Fibroblast of lung (primary cell): ENCODE data around the gene FANCE. TPM values are rescaled to one million over a fixed set of nuclear protein-coding genes. Genes with fewer than 3 reads are reported as not detected.

Source experiments
- DNase-seq, 2 donors: peaks; one replicate each; pipeline versions ENCODE4 v3.0.0 to v3.0.0-alpha.2; 2010; ENCODE audit warnings: low read depth in 2 of 2
- H2AFZ ChIP-seq: 2 replicates; pipeline ENCODE4 v1.5.1; 2012; ENCODE audit warnings: low read length, control low read depth, inconsistent platforms
- H3K27ac ChIP-seq: 2 replicates; pipeline ENCODE4 v1.5.1; 2011; ENCODE audit warnings: low read length, control low read depth; ENCODE audit not compliant: insufficient read depth
- H3K27me3 ChIP-seq: 2 replicates; pipeline ENCODE4 v1.5.1; 2011; ENCODE audit warnings: mild to moderate bottlenecking, low read length; ENCODE audit not compliant: control insufficient read depth, insufficient read depth
- H3K36me3 ChIP-seq: 2 replicates; pipeline ENCODE4 v1.5.1; 2011; ENCODE audit warnings: low read length; ENCODE audit not compliant: control insufficient read depth, insufficient read depth
- H3K4me1 ChIP-seq: 2 replicates; pipeline ENCODE4 v1.5.1; 2011; ENCODE audit warnings: low read length; ENCODE audit not compliant: control insufficient read depth, insufficient read depth; ENCODE audit errors: extremely low read depth
- H3K4me2 ChIP-seq: 2 replicates; pipeline ENCODE4 v1.5.1; 2011; ENCODE audit warnings: low read length, control low read depth; ENCODE audit not compliant: insufficient read depth; ENCODE audit errors: extremely low read depth
- H3K4me3 ChIP-seq, 4 experiments: fragments of 200-600 bp in 1 of 4; sonication (generic) in 1 of 4; replicated peaks in 1 of 4; 2 replicates each; pipeline ENCODE4 v1.5.1; 2011 to 2016; ENCODE audit warnings: low read length in 4 of 4, low read depth in 3 of 4, mild to moderate bottlenecking in 3 of 4, control low read depth in 2 of 4, inconsistent platforms in 1 of 4, mixed read lengths in 1 of 4; ENCODE audit not compliant: insufficient read depth in 1 of 4; ENCODE audit errors: control extremely low read depth in 1 of 4
- H3K79me2 ChIP-seq: 2 replicates; pipeline ENCODE4 v1.5.1; 2012; ENCODE audit warnings: mild to moderate bottlenecking, low read length, inconsistent platforms; ENCODE audit not compliant: control insufficient read depth, insufficient read depth
- H3K9ac ChIP-seq: 2 replicates; pipeline ENCODE4 v1.5.1; 2011; ENCODE audit warnings: mild to moderate bottlenecking, low read length, control low read depth; ENCODE audit not compliant: insufficient read depth
- H3K9me3 ChIP-seq: 2 replicates; pipeline ENCODE4 v1.5.1; 2012; ENCODE audit warnings: low read depth, low read length; ENCODE audit not compliant: control insufficient read depth, insufficient read depth
- H4K20me1 ChIP-seq: 2 replicates; pipeline ENCODE4 v1.5.1; 2011; ENCODE audit warnings: low read length; ENCODE audit not compliant: control insufficient read depth, insufficient read depth; ENCODE audit errors: extremely low read depth
- CTCF ChIP-seq, 2 donors: IDR thresholded peaks in 1 of 2; conservative IDR thresholded peaks in 1 of 2; 1 replicate in 1 of 2; 2 replicates in 1 of 2; pipeline ENCODE4 v1.5.1; 2011 to 2012; ENCODE audit warnings: low read length in 2 of 2, control low read depth in 1 of 2, inconsistent platforms in 1 of 2, low read depth in 1 of 2, mild to moderate bottlenecking in 1 of 2
- EZH2 ChIP-seq: IDR thresholded peaks from 2 replicates; pipeline ENCODE4 v1.5.1; 2012; ENCODE audit warnings: low read length, control low read depth, mild to moderate bottlenecking; ENCODE audit errors: missing control alignments
- polyA plus RNA-seq, 2 donors: library from polyadenylated mRNA; depleted of rRNA in 1 of 2; stranded (reverse) in 1 of 2; unstranded in 1 of 2; fragments of >200 nt; gene quantifications; 2 replicates each; pipeline ENCODE4 v1.2.1, GENCODE V29; 2011 to 2012; ENCODE audit warnings: missing spikeins in 1 of 2
- total RNA-seq: library from RNA; depleted of rRNA; stranded (reverse); fragments of >200 nt; gene quantifications from 2 replicates; pipeline ENCODE4 v1.2.1, GENCODE V29; 2014

FANCE gene
- total and polyA plus RNA-seq, 2 donors (not counting 1 experiment from before 2014, with no cell fraction given), result 3.2 to 10.7 TPM

- TF ChIP-seq EZH2 (no peak), CTCF (conservative IDR thresholded peaks at IDR 0.05 in 1 of 2, IDR thresholded peaks at IDR 0.05 in 1 of 2; ENCODE audit: low read depth in 1 of 2, low read length in 2 of 2) (no peak)
- DNase-seq, result no peak
- Histone ChIP-seq H3K9ac (no peak overlapping the region), H3K9me3 (no peaks in the 10 kb centered on the region), H3K27me3 (no peaks in the 10 kb centered on the region), H3K79me2 (peaks cover 19% of the 10 kb centered on the region), H3K27ac (no peak overlapping the region), H4K20me1 (no peaks in the 10 kb centered on the region), H3K36me3 (peaks cover 15% of the 10 kb centered on the region), H3K4me2 (no peak overlapping the region), H2AFZ (no peak overlapping the region), H3K4me1 (peaks cover 31% of the 10 kb centered on the region), H3K4me3 (no peak overlapping the region)
Observed at GRCh38 chr6:35483490-35483889, 31.4 kb downstream of the FANCE start.

GRCh38 chr6:35483893-35484645 is 31.9 kb downstream of the FANCE start:
- Histone ChIP-seq H3K4me2 (no peak overlapping the region), H4K20me1 (no peaks in the 10 kb centered on the region), H3K79me2 (peaks cover 20% of the 10 kb centered on the region), H3K36me3 (peaks cover 14% of the 10 kb centered on the region), H3K9ac (no peak overlapping the region), H3K27ac (no peak overlapping the region), H2AFZ (no peak overlapping the region), H3K4me1 (peaks cover 31% of the 10 kb centered on the region), H3K4me3 (no peak overlapping the region), H3K9me3 (no peaks in the 10 kb centered on the region), H3K27me3 (no peaks in the 10 kb centered on the region)
- TF ChIP-seq CTCF (conservative IDR thresholded peaks at IDR 0.05 in 1 of 2, IDR thresholded peaks at IDR 0.05 in 1 of 2; ENCODE audit: low read depth in 1 of 2, low read length in 2 of 2), result no peak
- TF ChIP-seq EZH2, result no peak
- DNase-seq, result no peak

- Histone ChIP-seq H3K79me2 (peaks cover 26% of the 10 kb centered on the region), H3K27ac (peak overlapping the region; percentile 65), H3K27me3 (no peaks in the 10 kb centered on the region), H3K9me3 (no peaks in the 10 kb centered on the region), H3K4me3 (no peak overlapping the region), H4K20me1 (no peaks in the 10 kb centered on the region), H3K36me3 (peaks cover 11% of the 10 kb centered on the region), H3K4me1 (peaks cover 35% of the 10 kb centered on the region), H2AFZ (no peak overlapping the region), H3K9ac (no peak overlapping the region), H3K4me2 (no peak overlapping the region)
- no peak for TF ChIP-seq EZH2
- TF ChIP-seq CTCF (conservative IDR thresholded peaks at IDR 0.05 in 1 of 2, IDR thresholded peaks at IDR 0.05 in 1 of 2; ENCODE audit: low read depth in 1 of 2, low read length in 2 of 2), result no peak
- DNase-seq, result peak in 1 of 2 donors; percentile 48
Observed at GRCh38 chr6:35484921-35485392, 32.8 kb downstream of the FANCE start.
